Adrenal gland (tissue), 5 donors: ENCODE data around the gene MYBPHL.

ENCODE experiments used
- CTCF ChIP-seq, 6 experiments: fragments of 450-650 bp in 4 of 6; fragments of 200-600 bp in 2 of 6; sonication (generic) in 1 of 6; IDR thresholded peaks; 1 replicate in 5 of 6; 2 replicates in 1 of 6; pipeline versions ENCODE4 v1.5.1 to v1.8.0; 2016 to 2021; ENCODE audit warnings: antibody characterized with exemption in 6 of 6, mild to moderate bottlenecking in 2 of 6, moderate library complexity in 1 of 6
- POLR2A ChIP-seq, 2 donors: fragments of 450-650 bp; IDR thresholded peaks; one replicate each; pipeline ENCODE4 v1.6.1; 2017; ENCODE audit warnings: antibody characterized with exemption in 2 of 2, mild to moderate bottlenecking in 2 of 2, moderate library complexity in 1 of 2
- donor health status: DM: no; HTN: no; CAD: no.

GRCh38 chr1:109327285-109327684 is 20.5 kb upstream of the MYBPHL start:
- TF ChIP-seq CTCF (IDR thresholded peaks at IDR 0.05): no peak
- no peak for TF ChIP-seq POLR2A (IDR thresholded peaks at IDR 0.05)
